Activated effector memory CD4-positive, alpha-beta T cell treated with Interleukin-2 at 50 U/mL for 16 hours (primary cell): ENCODE measurements around the gene FTL.
"Not testable (repeated sequence)": the region's sequence is repeated elsewhere in the genome, so short reads cannot be mapped to it uniquely, and the experiment has no call there.

ENCODE experiments used
- DNase-seq: peaks from one replicate; pipeline ENCODE4 v3.0.0-alpha.2; 2020

Gene FTL

GRCh38 chr19:48965040-48965805 is at the start of gene FTL:
Gene FTL (plus strand): TSS chr19:48965309. CDS start chr19:48965508, 199 bp downstream.
- peak; percentile 85 for DNase-seq

GRCh38 chr19:48915757-48916156 is 49.4 kb upstream of the FTL start:
- no peak for DNase-seq

GRCh38 chr19:48918071-48918470 is 47.0 kb upstream of the FTL start:
- no peak for DNase-seq

GRCh38 chr19:48918801-48919247 is 46.3 kb upstream of the FTL start:
- no peak for DNase-seq

GRCh38 chr19:48919271-48919670 is 45.8 kb upstream of the FTL start:
- DNase-seq = not testable (repeated sequence)

- DNase-seq = no peak
Observed at GRCh38 chr19:48920949-48921348, 44.2 kb upstream of the FTL start.

GRCh38 chr19:48921721-48922500 is 43.2 kb upstream of the FTL start:
- no peak for DNase-seq

- no peak for DNase-seq
Observed at GRCh38 chr19:48922548-48923490, 42.3 kb upstream of the FTL start.

- no peak for DNase-seq
Observed at GRCh38 chr19:48925240-48925843, 39.8 kb upstream of the FTL start.

GRCh38 chr19:48925890-48926289 is 39.2 kb upstream of the FTL start:
- not testable (repeated sequence) for DNase-seq

GRCh38 chr19:48926909-48927308 is 38.2 kb upstream of the FTL start:
- DNase-seq = no peak

- DNase-seq = not testable (repeated sequence)
Observed at GRCh38 chr19:48927692-48928091, 37.4 kb upstream of the FTL start.

GRCh38 chr19:48928164-48929025 is 36.7 kb upstream of the FTL start:
- DNase-seq = no peak

- peak; percentile 85 for DNase-seq
Observed at GRCh38 chr19:48933382-48933932, 31.7 kb upstream of the FTL start, which contains the start of gene DHDH. Gene DHDH (plus strand): TSS chr19:48933699. CDS start chr19:48933722, 23 bp downstream.

GRCh38 chr19:48934837-48935236 is 30.3 kb upstream of the FTL start:
- DNase-seq = no peak

- no peak for DNase-seq
Observed at GRCh38 chr19:48935864-48936263, 29.2 kb upstream of the FTL start.

- DNase-seq = no peak
Observed at GRCh38 chr19:48938256-48938655, 26.9 kb upstream of the FTL start.

- no peak for DNase-seq
Observed at GRCh38 chr19:48940902-48941301, 24.2 kb upstream of the FTL start.

- DNase-seq = no peak
Observed at GRCh38 chr19:48943081-48943480, 22.0 kb upstream of the FTL start.

- DNase-seq = no peak
Observed at GRCh38 chr19:48945415-48945814, 19.7 kb upstream of the FTL start.

- DNase-seq = no peak
Observed at GRCh38 chr19:48945817-48946216, 19.3 kb upstream of the FTL start.
